Thymus (tissue), 11 donors: Measurements from ENCODE around the gene MAOB. TPM values are rescaled to one million over a fixed set of nuclear protein-coding genes. Genes with fewer than 3 reads are reported as not detected.
A peak's percentile ranks its signal among the peaks of the same experiment; 100 is the strongest.

ENCODE experiments used
- DNase-seq, 9 donors: peaks; one replicate each; pipeline ENCODE4 v3.0.0-alpha.2; 2013; ENCODE audit warnings: low spot score in 9 of 9, low read depth in 6 of 9, missing footprints in 1 of 9
- H3K27ac ChIP-seq, 2 donors: one replicate each; pipeline ENCODE4 v1.5.1; 2013; ENCODE audit warnings: control low read depth in 1 of 2, low read depth in 1 of 2, low read length in 1 of 2, mild to moderate bottlenecking in 1 of 2, moderate library complexity in 1 of 2
- H3K27me3 ChIP-seq, 2 donors: one replicate each; pipeline ENCODE4 v1.5.1; 2013; ENCODE audit warnings: low read length in 1 of 2; ENCODE audit not compliant: control insufficient read depth in 2 of 2, insufficient read depth in 1 of 2
- H3K36me3 ChIP-seq, 2 donors: one replicate each; pipeline ENCODE4 v1.5.1; 2013; ENCODE audit warnings: low read length in 1 of 2, mild to moderate bottlenecking in 1 of 2, moderate library complexity in 1 of 2; ENCODE audit not compliant: control insufficient read depth in 2 of 2, insufficient read depth in 2 of 2
- H3K4me1 ChIP-seq, 2 donors: one replicate each; pipeline ENCODE4 v1.5.1; 2013; ENCODE audit warnings: low read length in 2 of 2; ENCODE audit not compliant: control insufficient read depth in 2 of 2, insufficient read depth in 2 of 2
- H3K4me3 ChIP-seq, 2 donors: one replicate each; pipeline ENCODE4 v1.5.1; 2013; ENCODE audit warnings: low read length in 2 of 2, control low read depth in 1 of 2, mild to moderate bottlenecking in 1 of 2
- H3K9me3 ChIP-seq, 2 donors: one replicate each; pipeline ENCODE4 v1.5.1; 2013; ENCODE audit warnings: low read length in 1 of 2, mild to moderate bottlenecking in 1 of 2; ENCODE audit not compliant: control insufficient read depth in 2 of 2, insufficient read depth in 1 of 2
- WGBS: extraction: QIAGEN DNeasy Blood & Tissue Kit; methylation state at CpG from one replicate; pipeline ENCODE4 v1.1.7; 2013; 5-methylcytosine and 5-hydroxymethylcytosine counted together
- polyA plus RNA-seq: library from polyadenylated mRNA; stranded (reverse); fragments of 200-250 nt; gene quantifications from one replicate; pipeline ENCODE4 v1.2.3, GENCODE V29; 2013
- total RNA-seq: library from RNA; stranded (reverse); fragments of 120-200 nt; gene quantifications from one replicate; pipeline ENCODE4 v1.2.4, GENCODE V29; 2013
- donor health status: healthy.

Gene MAOB
- total and polyA plus RNA-seq, 2 donors = 0.85 to 5.0 TPM

DNA sequence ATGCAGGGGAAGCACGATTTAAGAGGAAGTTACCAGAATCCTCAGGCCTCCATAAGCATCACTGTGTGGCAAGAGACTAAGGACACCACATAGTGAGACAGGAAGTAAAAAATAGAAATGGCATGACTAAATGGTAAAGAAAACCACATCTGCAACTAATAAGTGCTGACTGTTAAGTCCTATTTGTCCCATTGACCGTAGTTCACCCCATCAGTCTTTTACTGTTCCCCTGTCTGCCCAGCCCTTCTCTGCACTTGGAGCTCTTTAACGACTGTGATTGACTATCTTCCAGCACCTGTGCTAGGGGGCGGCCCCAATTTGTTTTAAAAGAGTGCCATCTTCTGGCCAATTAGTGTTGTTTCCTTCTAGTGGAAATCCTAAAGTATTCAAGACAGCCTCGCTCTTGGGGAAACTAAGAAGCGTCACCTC, 132.0 kb downstream of the MAOB start:
- Histone ChIP-seq H3K4me1 (no peaks in the 10 kb centered on the region), H3K36me3 (no peaks in the 10 kb centered on the region), H3K27me3 (no peaks in the 10 kb centered on the region), H3K9me3 (no peaks in the 10 kb centered on the region), H3K4me3 (no peak overlapping the region), H3K27ac (no peak overlapping the region)
- WGBS = 12% methylated on average over 6 of the region's 6 CpGs
- DNase-seq = peak in 8 of 9 donors; percentile 12 to 75 (median 32)

DNA sequence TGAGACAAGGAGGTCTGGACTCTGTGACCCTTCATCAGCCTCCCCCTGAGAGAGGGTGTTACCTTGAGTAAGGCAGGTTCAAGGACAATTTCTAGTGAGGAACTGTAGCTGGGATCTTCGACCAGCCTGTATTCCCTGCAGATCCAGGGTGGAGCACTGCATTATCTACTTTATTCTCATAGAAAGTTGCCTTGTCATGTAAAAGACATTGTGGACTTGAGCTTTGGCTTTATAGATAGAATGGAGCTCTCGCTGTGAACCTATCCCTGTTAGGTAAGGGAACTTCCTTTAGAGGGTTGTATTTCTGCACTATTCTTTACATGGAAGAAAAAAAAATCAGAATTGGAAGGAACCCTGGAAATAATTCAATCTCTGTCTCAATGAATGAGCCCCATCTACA, 134.8 kb downstream of the MAOB start:
- Histone ChIP-seq H3K4me3 (no peak overlapping the region), H3K9me3 (no peaks in the 10 kb centered on the region), H3K36me3 (no peaks in the 10 kb centered on the region), H3K4me1 (no peaks in the 10 kb centered on the region), H3K27ac (no peak overlapping the region), H3K27me3 (no peaks in the 10 kb centered on the region)
- WGBS = 99% methylated on average over 2 of the region's 2 CpGs
- DNase-seq = no peak

DNA sequence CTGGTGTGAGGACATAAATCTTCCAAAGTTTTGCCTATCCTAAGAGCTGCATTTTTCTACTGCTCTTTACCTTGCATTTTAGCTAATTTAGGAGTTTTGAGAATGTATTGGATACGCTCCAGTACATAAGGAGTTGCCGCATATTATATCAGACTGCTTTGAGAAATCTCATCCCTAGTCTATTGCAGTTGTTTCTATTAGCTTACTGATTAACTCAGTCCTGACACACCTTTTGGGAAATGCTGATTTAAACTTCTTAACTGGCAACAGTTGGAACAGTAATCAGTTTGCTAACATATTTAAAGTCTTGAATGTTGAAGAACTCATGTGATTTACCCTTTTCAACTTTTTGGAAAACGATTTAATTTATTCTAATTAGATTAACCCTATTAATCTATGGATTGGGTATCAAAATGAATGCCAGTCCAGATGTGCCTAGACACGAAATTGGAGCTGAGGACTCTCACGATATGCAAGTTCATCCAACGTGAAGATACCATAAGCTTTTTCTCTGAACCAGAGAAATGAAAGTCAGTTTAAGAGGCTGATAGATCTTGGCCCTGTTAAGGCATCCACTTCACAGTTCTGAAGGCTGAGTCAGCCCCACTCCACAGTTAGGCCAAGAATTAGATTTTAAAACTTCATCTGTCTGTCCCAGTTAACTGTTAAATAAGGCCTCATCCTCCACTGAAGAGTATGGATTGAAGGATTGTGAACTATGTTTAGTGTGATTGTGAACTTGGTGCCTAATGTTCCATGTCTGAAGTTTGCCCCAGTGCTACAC, 136.1 kb downstream of the MAOB start:
- Histone ChIP-seq H3K4me3 (no peak overlapping the region), H3K27me3 (no peaks in the 10 kb centered on the region), H3K27ac (no peak overlapping the region), H3K4me1 (no peaks in the 10 kb centered on the region), H3K36me3 (no peaks in the 10 kb centered on the region), H3K9me3 (no peaks in the 10 kb centered on the region)
- WGBS = 92% methylated on average over 6 of the region's 6 CpGs
- DNase-seq = no peak

DNA sequence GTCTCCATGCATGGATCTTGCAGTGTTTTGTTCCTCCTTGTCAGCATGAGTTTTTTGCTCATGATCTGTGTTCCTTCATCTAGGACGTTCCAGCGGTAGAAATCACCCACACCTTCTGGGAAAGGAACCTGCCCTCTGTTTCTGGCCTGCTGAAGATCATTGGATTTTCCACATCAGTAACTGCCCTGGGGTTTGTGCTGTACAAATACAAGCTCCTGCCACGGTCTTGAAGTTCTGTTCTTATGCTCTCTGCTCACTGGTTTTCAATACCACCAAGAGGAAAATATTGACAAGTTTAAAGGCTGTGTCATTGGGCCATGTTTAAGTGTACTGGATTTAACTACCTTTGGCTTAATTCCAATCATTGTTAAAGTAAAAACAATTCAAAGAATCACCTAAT, 138.0 kb downstream of the MAOB start:
- no peaks in the 10 kb centered on the region for H3K27me3 ChIP-seq
- WGBS = 94% methylated on average over 3 of the region's 3 CpGs
- no peaks in the 10 kb centered on the region for H3K36me3 ChIP-seq
- DNase-seq = no peak
- no peak overlapping the region for H3K27ac ChIP-seq
- H3K4me3 ChIP-seq = no peak overlapping the region
- H3K9me3 ChIP-seq = no peaks in the 10 kb centered on the region
- H3K4me1 ChIP-seq = no peaks in the 10 kb centered on the region

DNA sequence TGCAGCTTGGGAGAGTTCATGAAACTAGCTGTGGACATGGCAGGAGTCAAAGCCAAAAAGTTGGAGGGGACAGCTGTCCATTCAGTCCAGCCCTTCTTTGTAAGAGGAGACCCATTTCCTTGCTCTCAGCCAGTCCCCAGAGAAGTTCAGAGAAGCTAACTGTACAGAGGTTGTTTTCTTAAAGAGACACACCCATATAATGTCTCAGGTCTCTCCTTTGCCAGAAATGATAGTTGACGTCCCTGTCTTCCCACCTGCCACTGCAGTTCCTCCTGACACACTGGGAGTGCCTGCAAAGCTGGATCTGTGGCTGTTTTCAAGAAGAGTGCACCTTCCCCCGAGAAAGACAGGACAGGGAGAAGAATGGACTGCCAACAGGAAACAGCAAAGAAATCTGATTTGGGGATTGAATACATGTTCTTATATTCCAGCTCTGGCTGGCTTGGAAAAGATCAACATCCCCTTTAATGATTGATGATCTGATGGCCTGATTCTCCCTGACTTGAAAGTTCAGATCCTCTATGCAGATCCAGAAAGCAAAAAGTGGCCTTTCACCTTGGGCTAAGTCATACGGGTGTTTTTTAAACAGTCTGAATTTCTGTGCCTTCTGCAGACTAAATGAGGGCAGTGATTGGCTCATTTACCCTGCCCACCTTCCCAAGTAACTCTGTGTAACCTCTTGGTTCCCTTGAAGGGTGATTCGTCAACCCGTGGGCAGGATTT, 139.0 kb downstream of the MAOB start:
- H3K4me1 ChIP-seq = no peaks in the 10 kb centered on the region
- H3K27ac ChIP-seq = no peak overlapping the region
- H3K36me3 ChIP-seq = no peaks in the 10 kb centered on the region
- no peaks in the 10 kb centered on the region for H3K27me3 ChIP-seq
- no peak for DNase-seq
- WGBS = 92% methylated on average over 5 of the region's 5 CpGs
- no peaks in the 10 kb centered on the region for H3K9me3 ChIP-seq
- no peak overlapping the region for H3K4me3 ChIP-seq

DNA sequence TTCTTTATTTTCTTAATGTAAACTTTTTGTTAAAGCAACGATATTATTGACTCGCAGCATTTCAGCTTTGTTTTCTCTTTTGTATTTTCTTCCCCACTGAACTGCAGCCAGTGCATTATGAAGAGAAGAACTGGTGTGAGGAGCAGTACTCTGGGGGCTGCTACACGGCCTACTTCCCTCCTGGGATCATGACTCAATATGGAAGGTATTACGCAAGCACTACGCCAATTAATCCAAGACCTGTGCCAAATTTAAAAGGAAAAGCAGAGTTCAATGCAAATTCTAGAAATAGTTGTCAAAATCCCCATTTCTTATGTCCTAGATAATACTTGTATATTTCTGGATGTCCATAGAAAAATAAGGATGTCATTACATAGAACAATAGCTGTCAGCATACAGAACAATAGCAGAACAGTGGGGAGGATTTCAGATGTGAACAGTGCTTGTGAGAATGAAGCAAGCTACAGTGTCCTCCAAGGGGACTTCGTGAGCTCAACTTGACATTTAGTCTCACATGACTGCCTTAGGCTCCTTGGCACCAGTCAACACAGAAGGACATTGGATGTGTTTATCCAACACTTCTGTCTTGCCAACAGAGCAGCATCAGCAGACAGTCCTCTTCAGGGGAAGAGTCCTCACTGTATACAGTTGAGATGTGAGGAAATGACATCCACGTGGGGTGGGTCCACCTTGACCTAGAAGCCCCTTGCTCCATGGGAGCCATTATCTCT, 140.2 kb downstream of the MAOB start:
- Histone ChIP-seq H3K27me3 (no peaks in the 10 kb centered on the region), H3K27ac (no peak overlapping the region), H3K4me1 (no peaks in the 10 kb centered on the region), H3K36me3 (no peaks in the 10 kb centered on the region), H3K9me3 (no peaks in the 10 kb centered on the region), H3K4me3 (no peak overlapping the region)
- 96% methylated on average over 7 of the region's 7 CpGs for WGBS
- DNase-seq = no peak

DNA sequence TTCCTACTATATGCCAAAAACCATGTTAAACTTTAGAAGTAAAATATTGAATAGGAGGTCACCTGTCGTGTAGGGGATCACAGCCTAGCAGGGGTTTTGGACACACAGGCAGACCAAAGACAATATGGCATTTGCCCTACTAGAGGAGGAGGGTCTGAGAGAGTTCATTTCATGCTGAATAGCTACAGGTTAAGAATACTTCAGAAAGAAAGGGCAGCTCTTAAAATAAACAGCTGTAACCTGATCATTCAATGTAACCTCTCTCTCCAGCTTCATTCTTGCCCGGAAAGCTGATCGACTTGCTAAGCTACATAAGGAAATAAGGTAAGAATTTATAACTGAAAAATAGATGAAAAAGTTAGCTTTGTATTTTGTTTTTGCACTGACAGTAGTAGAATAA, 146.3 kb downstream of the MAOB start:
- no peak overlapping the region for H3K4me3 ChIP-seq
- H3K27me3 ChIP-seq = no peaks in the 10 kb centered on the region
- H3K9me3 ChIP-seq = no peaks in the 10 kb centered on the region
- H3K36me3 ChIP-seq = no peaks in the 10 kb centered on the region
- 86% methylated on average over 3 of the region's 3 CpGs for WGBS
- no peaks in the 10 kb centered on the region for H3K4me1 ChIP-seq
- no peak for DNase-seq
- H3K27ac ChIP-seq = no peak overlapping the region

DNA sequence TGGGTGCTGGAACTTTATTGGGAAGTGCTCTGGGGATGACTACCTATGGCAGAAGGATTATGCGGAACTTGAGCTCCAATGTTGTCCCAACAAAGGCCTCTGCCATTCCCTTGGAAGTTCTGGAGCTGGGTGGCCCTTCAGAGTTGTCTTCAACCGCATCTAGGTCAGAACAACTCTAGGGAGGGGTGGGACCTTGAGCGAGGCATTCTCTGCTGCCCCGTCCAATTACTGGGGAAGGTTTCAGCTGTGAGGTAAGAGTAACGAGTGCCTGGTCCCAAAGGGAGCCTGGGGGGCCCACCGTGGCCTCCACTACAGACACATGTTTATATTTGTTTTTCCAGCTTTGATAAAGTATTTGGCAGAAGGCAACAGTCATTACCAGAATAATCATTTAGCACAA, 146.7 kb downstream of the MAOB start:
- Histone ChIP-seq H3K27me3 (no peaks in the 10 kb centered on the region), H3K27ac (no peak overlapping the region), H3K4me3 (no peak overlapping the region), H3K36me3 (no peaks in the 10 kb centered on the region), H3K9me3 (no peaks in the 10 kb centered on the region), H3K4me1 (no peaks in the 10 kb centered on the region)
- 93% methylated on average over 6 of the region's 6 CpGs for WGBS
- no peak for DNase-seq

DNA sequence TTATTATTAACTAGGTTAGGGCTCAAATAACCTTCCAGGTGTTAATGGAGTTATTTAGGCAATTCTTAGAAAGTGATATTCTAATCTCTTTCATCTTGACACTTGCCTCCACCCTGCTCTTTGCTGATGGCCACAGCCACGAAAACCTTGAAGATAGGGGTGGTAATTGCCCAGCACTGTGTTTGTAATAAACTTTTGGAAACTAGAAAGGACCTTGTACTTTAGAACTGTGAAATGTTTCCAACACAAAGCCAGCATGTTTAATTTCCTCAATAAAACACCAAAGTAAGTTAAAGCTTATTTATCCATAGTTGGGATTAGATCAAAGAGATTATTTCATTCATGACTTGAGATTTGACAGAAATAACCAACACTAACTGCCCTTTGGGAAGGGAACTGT, 147.8 kb downstream of the MAOB start:
- no peak for DNase-seq
- H3K9me3 ChIP-seq = no peaks in the 10 kb centered on the region
- H3K4me1 ChIP-seq = no peaks in the 10 kb centered on the region
- 89% methylated on average over 1 of the region's 1 CpG for WGBS
- no peak overlapping the region for H3K27ac ChIP-seq
- H3K27me3 ChIP-seq = no peaks in the 10 kb centered on the region
- no peaks in the 10 kb centered on the region for H3K36me3 ChIP-seq
- H3K4me3 ChIP-seq = no peak overlapping the region
